GM12865 (cell line): ENCODE measurements around the gene MYO18A.

Experiments
- DNase-seq: peaks from one replicate; pipeline ENCODE4 v3.0.0; 2010; ENCODE audit warnings: low read depth
- H3K4me3 ChIP-seq: 2 replicates; pipeline ENCODE4 v1.5.1; 2011; ENCODE audit warnings: mild to moderate bottlenecking, low read depth, low read length, control low read depth
- TF ChIP-seq, protein P1 (sequence below): IDR thresholded peaks from 2 replicates; pipeline ENCODE4 v1.5.1; 2011; ENCODE audit warnings: low read length, control low read depth, low read depth, inconsistent platforms; ENCODE audit not compliant: insufficient read depth; ENCODE audit errors: missing control alignments

The MYO18A gene

DNA sequence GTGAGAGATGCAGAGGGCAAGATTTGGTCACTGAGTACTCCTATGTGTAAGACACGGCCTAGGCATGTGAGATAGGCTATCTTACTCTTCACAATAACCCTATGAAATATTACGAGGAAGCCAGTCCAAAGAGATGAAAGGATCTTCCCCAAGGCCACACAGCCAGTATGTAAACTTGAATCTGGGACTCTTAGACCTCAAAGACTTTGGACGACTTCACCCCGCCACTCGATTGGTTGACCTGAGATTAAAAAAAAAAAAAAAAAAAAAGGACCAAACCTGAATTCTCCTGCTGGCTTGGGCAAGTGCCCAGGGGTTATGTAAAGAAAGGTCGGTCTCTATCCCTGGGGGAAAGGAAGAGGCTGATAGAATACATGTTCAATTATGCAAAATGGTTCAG is 104.1 kb downstream of the MYO18A start:
- TF ChIP-seq, protein P1, sequence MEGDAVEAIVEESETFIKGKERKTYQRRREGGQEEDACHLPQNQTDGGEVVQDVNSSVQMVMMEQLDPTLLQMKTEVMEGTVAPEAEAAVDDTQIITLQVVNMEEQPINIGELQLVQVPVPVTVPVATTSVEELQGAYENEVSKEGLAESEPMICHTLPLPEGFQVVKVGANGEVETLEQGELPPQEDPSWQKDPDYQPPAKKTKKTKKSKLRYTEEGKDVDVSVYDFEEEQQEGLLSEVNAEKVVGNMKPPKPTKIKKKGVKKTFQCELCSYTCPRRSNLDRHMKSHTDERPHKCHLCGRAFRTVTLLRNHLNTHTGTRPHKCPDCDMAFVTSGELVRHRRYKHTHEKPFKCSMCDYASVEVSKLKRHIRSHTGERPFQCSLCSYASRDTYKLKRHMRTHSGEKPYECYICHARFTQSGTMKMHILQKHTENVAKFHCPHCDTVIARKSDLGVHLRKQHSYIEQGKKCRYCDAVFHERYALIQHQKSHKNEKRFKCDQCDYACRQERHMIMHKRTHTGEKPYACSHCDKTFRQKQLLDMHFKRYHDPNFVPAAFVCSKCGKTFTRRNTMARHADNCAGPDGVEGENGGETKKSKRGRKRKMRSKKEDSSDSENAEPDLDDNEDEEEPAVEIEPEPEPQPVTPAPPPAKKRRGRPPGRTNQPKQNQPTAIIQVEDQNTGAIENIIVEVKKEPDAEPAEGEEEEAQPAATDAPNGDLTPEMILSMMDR: no peak
- no peak overlapping the region for H3K4me3 ChIP-seq
- DNase-seq: no peak

DNA sequence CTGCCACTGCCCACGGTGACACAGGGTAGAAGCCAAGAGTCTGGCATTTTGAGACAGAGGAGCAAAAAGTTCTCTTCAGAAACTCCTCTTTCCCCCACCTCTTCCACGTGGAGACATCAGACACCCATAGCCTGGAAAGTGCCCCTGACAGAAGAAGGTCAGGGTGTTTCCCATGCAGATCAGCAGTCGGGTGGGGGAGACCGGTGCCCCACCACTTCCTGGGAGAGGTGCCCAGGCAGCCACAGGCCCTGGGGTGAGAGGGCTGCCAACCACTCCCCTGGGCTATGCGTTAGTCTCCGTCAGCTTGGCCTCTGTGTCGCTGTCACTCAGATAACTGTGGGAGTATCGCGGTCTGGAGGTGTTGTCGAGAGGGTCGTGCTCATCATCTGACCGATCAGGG is 105.7 kb downstream of the MYO18A start:
- no peak for DNase-seq
- H3K4me3 ChIP-seq: no peak overlapping the region
- TF ChIP-seq, protein P1: no peak

DNA sequence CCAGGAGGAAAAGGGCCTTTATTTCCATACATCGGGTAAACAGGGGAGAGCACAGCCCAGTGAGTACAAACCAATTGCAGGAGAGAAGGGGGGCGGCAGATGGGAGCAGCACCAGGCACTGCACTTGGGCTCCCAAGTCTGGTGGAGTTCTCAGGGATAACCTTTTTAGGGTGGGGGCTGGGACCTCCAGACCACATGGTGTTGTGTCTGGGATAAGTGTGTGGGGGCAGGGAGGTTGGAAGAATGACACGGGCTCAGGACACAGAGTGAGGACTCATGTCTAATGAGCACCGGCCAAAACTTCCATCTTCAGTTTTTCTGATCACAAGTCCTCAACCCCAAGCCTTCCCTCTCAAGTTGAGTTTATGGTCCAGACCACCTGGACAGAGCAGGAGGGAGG is 106.7 kb downstream of the MYO18A start:
- no peak for DNase-seq
- TF ChIP-seq, protein P1: no peak

DNA sequence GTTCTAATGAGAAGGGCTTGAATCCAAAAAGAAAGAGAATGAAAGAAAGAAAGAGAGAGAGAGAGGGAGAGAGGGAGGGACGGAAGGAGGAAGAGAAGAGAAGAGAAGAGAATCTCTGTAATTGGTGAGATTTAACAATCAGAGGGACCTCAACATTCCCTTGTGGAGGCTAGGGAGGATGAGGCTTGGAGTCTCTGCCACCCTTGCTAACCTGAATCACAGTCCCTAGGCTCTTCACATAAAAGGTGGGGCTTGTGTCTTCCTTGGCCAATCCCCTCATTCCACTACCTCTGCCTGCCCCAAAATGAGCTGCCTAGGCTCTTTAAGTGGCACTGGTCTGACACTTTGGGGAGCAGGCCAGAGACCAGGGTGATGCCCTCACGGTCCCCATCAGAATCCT is 107.2 kb downstream of the MYO18A start:
- DNase-seq: no peak
- TF ChIP-seq, protein P1: no peak
- H3K4me3 ChIP-seq: no peak overlapping the region

More for the DNA sequence above, 106.7 kb downstream of the MYO18A start:
- no peak overlapping the region for H3K4me3 ChIP-seq

DNA sequence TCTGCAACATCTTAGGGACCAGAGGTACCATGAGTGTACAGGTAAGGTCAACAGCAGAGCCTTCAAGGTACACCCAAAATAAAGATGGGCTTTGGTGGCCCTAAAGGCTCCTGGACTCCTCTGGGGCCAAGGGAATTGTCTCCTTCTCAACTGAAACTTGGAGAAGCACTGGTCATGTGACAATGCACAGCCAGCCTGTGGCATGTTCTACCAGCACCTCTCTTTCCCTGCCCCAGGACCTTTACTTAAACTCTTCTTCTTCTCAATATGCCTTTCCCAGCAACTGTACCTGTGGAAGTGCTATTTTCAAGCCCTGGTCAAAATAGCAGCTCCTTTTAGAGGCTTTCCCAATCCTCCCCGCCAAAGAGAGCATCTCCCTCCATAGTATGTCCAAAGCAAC is 108.9 kb downstream of the MYO18A start:
- no peak for DNase-seq
- H3K4me3 ChIP-seq: no peak overlapping the region
- TF ChIP-seq, protein P1: no peak

DNA sequence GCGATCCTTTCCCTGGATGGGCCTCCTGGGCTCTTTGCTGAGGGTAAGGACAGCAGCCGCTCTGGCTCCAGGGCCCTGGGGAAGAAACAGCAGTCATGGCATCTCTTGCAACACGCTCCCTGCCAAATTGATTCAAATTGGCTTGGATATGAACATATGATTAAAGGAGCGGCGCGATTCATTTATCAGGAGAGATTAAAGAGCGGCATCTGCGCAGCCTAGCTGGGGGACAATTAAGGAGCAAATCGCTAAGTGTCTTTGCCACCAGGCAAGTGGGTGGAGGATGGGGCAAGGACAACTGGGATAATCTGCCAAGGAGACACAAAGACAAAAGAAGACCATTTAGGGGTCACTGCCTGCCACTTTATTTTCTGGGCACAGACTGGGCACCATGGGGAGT is 109.4 kb downstream of the MYO18A start:
- TF ChIP-seq, protein P1: no peak
- DNase-seq: no peak
- H3K4me3 ChIP-seq: no peak overlapping the region

DNA sequence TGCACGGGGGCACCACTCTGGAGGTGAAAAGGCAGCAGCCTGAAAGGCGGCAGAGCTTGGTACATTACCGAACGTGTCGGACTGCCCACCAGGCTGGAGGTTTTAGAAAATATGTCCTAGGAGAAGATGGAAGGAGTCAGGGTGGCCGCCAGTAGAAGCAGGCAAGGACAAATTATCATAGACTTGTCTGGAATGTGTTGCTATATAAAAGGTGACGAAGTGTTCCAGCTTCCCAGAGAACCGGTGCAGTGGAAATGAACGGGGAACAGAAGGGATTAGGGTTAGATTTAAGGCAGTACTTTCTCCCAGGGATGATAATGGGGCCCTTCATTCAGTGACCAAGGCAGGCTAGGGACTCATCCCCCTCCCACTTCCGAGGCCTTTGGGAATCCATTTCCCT is 109.9 kb downstream of the MYO18A start:
- TF ChIP-seq, protein P1: no peak
- no peak for DNase-seq
- no peak overlapping the region for H3K4me3 ChIP-seq
